Stimulated activated CD8-positive, alpha-beta memory T cell treated with anti-CD3 and anti-CD28 coated beads, Interleukin-12 subunit alpha, Interleukin-12 subunit beta, amount 100 ng/mL, for 24 hours (primary cell): Measurements from ENCODE around the gene GRM4.

Experiments
- DNase-seq: peaks from one replicate; pipeline ENCODE4 v3.0.0-alpha.2; 2020; ENCODE audit errors: extremely low read depth

The GRM4 gene

GRCh38 chr6:33980176-33981175, 165.4 kb downstream of the GRM4 start:
- no peak for DNase-seq

- no peak for DNase-seq
Observed at GRCh38 chr6:33979750-33980149, 166.1 kb downstream of the GRM4 start.

GRCh38 chr6:33978412-33979150, 167.3 kb downstream of the GRM4 start:
- DNase-seq, result no peak

GRCh38 chr6:33977606-33978411, 168.1 kb downstream of the GRM4 start:
- no peak for DNase-seq

GRCh38 chr6:33976437-33977360, 169.2 kb downstream of the GRM4 start:
- DNase-seq, result no peak

- no peak for DNase-seq
Observed at GRCh38 chr6:33975661-33976436, 170.0 kb downstream of the GRM4 start.

- no peak for DNase-seq
Observed at GRCh38 chr6:33974471-33974870, 171.4 kb downstream of the GRM4 start.

- no peak for DNase-seq
Observed at GRCh38 chr6:33974030-33974429, 171.9 kb downstream of the GRM4 start.

GRCh38 chr6:33971580-33971979, 174.3 kb downstream of the GRM4 start:
- no peak for DNase-seq
